Lower lobe of right lung (tissue), 2 donors: ENCODE data around the gene JARID2. TPM values are rescaled to one million over a fixed set of nuclear protein-coding genes. Genes with fewer than 3 reads are reported as not detected.

Experiments
- ATAC-seq, 2 donors: fragments of 200-7000 bp; cut with Tn5 transposase; one replicate each; pipeline ENCODE4 v1.9.1; 2020 to 2022; ENCODE audit warnings: mild to moderate bottlenecking in 2 of 2, moderate library complexity in 2 of 2
- DNase-seq: peaks from one replicate; pipeline ENCODE4 v3.0.0-alpha.2; 2020
- H3K27ac ChIP-seq: fragments of 200-600 bp; one replicate; pipeline ENCODE4 v1.8.0; 2022
- H3K27me3 ChIP-seq: fragments of 200-600 bp; one replicate; pipeline ENCODE4 v1.8.0; 2022; ENCODE audit warnings: low read depth
- H3K36me3 ChIP-seq: fragments of 200-600 bp; one replicate; pipeline ENCODE4 v1.8.0; 2022; ENCODE audit warnings: mild to moderate bottlenecking
- H3K4me1 ChIP-seq: fragments of 200-600 bp; one replicate; pipeline ENCODE4 v1.8.0; 2022
- H3K4me3 ChIP-seq: fragments of 200-600 bp; one replicate; pipeline ENCODE4 v1.8.0; 2022; ENCODE audit warnings: mild to moderate bottlenecking
- H3K9me3 ChIP-seq: fragments of 200-600 bp; one replicate; pipeline ENCODE4 v1.8.0; 2022
- intact Hi-C: fragments of 100-400 bp; cut with DNase I; formaldehyde crosslinking; loops from one replicate; pipeline ENCODE4 v1.11.0; 2022
- total RNA-seq: library from RNA; stranded (reverse); fragmentation: NEBNext Ultra II Directional; extraction: Animal tissue kit (Norgen Biotek cat#: 25700); gene quantifications from one replicate; pipeline ENCODE4 v1.2.1, GENCODE V29; 2021
- TF ChIP-seq, protein P1 (sequence below): fragments of 200-600 bp; IDR thresholded peaks from one replicate; pipeline ENCODE4 v1.8.0; 2022; ENCODE audit warnings: antibody characterized with exemption, mild to moderate bottlenecking
- donor health status: DM: no; HTN: yes; CAD: no; lungs with severe emphysema.

The JARID2 gene
- total RNA-seq, 1 donor from 2014 or later = 16.0 TPM

DNA sequence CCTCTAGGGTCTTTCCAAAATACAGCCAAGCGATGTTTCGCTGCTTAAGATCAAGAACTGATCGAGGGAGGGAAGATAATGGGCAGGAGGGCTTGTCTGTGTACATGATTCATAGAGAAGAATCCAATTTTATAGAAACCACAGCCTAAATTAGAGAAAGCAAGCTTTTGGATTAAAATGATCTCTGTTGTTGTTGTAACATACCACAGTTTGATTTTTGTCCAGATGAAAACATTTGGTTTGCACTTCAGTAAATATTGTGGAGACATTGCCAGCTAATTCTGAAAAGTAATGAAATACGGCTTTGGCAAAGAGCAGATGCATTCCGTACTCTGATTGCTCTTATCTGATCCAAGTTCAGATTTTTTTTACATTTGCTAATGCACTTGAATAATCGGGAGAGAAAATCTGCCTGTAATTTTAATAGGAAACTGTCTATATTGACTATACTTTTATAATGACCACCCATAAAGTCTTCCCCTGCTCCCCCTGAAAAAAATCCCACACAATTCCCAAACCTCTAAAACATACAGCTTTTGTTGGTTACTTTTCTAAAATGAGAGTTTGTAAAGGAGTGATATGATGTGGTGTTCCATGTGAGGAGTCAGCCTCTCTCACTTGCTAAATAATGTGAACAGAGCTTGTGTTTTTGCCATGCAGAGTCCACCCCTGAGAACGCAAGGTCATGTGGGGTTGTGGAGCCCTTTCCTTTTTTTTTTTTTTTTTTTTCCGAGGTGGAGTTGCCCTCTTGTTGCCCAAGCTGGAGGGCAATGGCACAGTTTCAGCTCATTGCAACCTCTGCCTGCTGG lies 217.1 kb downstream of the JARID2 start:
- Histone ChIP-seq H3K4me3 (no peak overlapping the region), H3K9me3 (no peaks in the 10 kb centered on the region), H3K4me1 (peaks cover 40% of the 10 kb centered on the region), H3K27me3 (no peaks in the 10 kb centered on the region), H3K27ac (peak overlapping the region; percentile 42), H3K36me3 (no peaks in the 10 kb centered on the region)
- intact Hi-C loops = no loop called here
- TF ChIP-seq, protein P1, sequence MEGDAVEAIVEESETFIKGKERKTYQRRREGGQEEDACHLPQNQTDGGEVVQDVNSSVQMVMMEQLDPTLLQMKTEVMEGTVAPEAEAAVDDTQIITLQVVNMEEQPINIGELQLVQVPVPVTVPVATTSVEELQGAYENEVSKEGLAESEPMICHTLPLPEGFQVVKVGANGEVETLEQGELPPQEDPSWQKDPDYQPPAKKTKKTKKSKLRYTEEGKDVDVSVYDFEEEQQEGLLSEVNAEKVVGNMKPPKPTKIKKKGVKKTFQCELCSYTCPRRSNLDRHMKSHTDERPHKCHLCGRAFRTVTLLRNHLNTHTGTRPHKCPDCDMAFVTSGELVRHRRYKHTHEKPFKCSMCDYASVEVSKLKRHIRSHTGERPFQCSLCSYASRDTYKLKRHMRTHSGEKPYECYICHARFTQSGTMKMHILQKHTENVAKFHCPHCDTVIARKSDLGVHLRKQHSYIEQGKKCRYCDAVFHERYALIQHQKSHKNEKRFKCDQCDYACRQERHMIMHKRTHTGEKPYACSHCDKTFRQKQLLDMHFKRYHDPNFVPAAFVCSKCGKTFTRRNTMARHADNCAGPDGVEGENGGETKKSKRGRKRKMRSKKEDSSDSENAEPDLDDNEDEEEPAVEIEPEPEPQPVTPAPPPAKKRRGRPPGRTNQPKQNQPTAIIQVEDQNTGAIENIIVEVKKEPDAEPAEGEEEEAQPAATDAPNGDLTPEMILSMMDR = no peak
- ATAC-seq (no peak), DNase-seq (no peak)

DNA sequence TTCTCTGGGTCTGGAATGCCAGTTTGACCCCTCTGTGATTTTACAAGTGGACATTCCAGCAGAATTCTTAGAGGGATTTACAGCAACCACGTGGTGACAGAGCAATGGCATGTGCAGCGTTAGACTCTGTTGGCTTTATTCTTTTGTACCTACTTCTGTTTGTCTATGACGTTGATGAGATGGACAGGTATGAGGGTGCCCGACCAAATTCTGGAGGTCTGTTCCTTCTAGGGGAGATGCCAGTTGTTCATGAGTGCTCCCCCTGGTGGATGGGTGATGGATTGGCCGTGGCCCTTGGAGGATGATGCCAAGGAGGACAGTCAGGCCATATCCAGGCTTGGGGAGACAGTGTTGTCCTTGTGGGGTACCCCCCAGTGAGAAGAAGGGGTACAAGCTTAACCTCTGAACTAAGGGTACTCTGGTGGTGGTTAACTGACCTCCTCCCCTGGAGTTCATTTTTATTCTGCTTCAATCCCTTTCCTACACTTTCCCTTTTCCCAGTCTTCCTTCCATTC lies 218.4 kb downstream of the JARID2 start:
- intact Hi-C loops = no loop called here
- TF ChIP-seq, protein P1 = peak; percentile 62

DNA sequence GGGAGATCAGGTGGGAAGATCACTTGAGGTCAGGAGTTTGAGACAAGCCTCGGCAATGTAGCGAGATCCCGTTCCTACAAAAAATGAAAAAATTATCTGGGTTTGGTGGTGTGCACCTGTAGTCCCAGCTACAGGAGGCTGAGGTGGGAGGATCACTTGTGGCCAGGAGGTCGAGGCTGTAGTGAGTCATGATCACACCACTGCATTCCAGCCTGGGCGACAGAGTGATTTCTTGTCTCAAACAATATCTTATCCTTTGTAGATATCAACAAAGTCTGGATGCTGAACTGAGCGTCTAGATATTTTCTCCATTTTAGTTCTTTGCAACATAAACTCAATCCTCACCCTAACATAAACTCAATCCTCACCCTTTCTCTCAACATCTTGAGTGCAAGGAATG lies 219.3 kb downstream of the JARID2 start:
- DNase-seq (no peak), ATAC-seq (no peak)
- no peak overlapping the region for H3K27ac ChIP-seq
- no peak overlapping the region for H3K4me3 ChIP-seq
- H3K27me3 ChIP-seq = no peaks in the 10 kb centered on the region
- TF ChIP-seq, protein P1 = no peak
- H3K4me1 ChIP-seq = peaks cover 28% of the 10 kb centered on the region
- H3K36me3 ChIP-seq = peaks cover 13% of the 10 kb centered on the region
- H3K9me3 ChIP-seq = no peaks in the 10 kb centered on the region
- intact Hi-C loops = no loop called here

More for the DNA sequence above, 218.4 kb downstream of the JARID2 start:
- DNase-seq (no peak), ATAC-seq (peak; percentile 62)
- Histone ChIP-seq H3K9me3 (no peaks in the 10 kb centered on the region), H3K27me3 (no peaks in the 10 kb centered on the region), H3K27ac (no peak overlapping the region), H3K36me3 (peaks cover 6% of the 10 kb centered on the region), H3K4me1 (peaks cover 33% of the 10 kb centered on the region), H3K4me3 (no peak overlapping the region)

DNA sequence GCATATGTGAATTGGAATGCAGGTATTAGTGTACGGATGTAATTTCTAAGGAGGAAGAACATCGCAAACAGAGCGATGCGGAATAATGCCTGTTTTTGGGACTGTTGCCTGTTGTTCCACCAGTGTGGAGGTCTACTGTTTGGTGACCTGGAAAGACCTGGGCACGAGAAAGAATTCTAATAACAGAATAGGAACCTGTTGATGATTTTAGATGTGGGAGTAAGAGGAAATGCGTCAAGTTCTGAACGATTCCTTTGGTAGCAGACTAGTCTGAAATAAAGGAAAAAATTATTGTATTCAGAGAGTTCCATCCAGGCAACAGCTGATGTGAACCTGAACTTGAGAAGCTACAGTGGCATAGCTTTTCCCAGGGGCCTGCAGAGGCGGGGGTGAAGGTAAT lies 224.9 kb downstream of the JARID2 start:
- no peak for ATAC-seq
- intact Hi-C loops = no loop called here

DNA sequence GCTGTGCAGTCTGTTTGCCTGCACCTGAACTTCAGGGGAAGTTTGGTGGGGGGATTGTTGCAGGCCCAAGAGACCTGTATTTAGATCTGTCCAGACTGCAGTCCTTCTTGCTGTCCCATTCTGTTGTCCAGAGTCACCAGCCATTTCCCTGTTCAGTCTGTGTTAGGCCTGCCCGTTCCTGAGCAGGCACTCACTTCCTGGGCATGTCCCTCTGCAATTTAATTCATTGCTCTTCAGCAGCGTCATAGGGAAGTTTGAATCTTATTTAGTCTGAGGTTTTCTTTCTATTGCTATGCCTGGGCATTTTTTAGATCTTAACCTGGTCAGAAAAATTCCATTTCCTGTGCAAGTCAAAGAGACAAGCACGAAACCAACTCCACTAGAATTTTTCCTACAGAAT lies 226.8 kb downstream of the JARID2 start:
- intact Hi-C loops = no loop called here
- no peaks in the 10 kb centered on the region for H3K9me3 ChIP-seq
- TF ChIP-seq, protein P1 = no peak
- peaks cover 19% of the 10 kb centered on the region for H3K36me3 ChIP-seq
- H3K4me3 ChIP-seq = no peak overlapping the region
- H3K27me3 ChIP-seq = no peaks in the 10 kb centered on the region
- DNase-seq = no peak
- peak in 1 of 2 donors; percentile 46 for ATAC-seq
- peak overlapping the region; percentile 9 for H3K27ac ChIP-seq
- peaks cover 26% of the 10 kb centered on the region for H3K4me1 ChIP-seq

More for the DNA sequence above, 224.9 kb downstream of the JARID2 start:
- no peaks in the 10 kb centered on the region for H3K27me3 ChIP-seq
- peaks cover 19% of the 10 kb centered on the region for H3K36me3 ChIP-seq
- TF ChIP-seq, protein P1 = no peak
- no peak overlapping the region for H3K4me3 ChIP-seq
- H3K4me1 ChIP-seq = peaks cover 12% of the 10 kb centered on the region
- H3K9me3 ChIP-seq = no peaks in the 10 kb centered on the region
- no peak for DNase-seq
- no peak overlapping the region for H3K27ac ChIP-seq
